ENCODE data around the gene CRY1. TPM values are rescaled to one million over a fixed set of nuclear protein-coding genes. Genes with fewer than 3 reads are reported as not detected.

The CRY1 gene
- total and polyA plus RNA-seq, 2 of the 4 experiments (the other 2 are of a cell fraction) = 5.9 to 9.9 TPM

DNA sequence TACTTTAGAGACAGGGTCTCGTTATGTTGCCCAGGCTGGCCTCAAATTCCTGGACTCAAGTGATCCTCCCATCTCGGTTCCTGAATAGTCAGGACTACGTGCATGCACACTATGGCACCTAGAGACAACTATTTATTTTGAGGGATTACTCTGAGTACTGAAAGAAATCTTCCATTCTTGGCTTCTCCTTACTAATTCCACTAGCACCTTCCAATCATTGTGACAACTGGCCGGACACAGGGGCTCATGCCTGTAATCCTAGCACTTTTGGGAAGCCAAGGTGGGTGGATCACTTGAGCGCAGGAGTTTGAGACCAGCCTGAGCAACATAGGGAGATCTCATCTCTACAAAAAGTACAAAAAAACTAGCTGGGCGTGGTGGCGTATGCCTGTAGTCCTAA is 64.3 kb downstream of the CRY1 start:
- H2AFZ ChIP-seq (replicated peaks; ENCODE audit: low read length, poor library complexity) = no peak overlapping the region
- H3K23ac ChIP-seq (ENCODE audit: low read depth, low read length) = no peak overlapping the region
- peaks cover 4 to 19% of the 10 kb centered on the region in 2 experiments; a peak in 3 of 4 replicates for H3K79me1 ChIP-seq (ENCODE audit: low read depth in 1 of 2, low read length in 2 of 2)
- BruUV-seq (replicated peaks) = no TSS peak
- POLR2A ChIA-PET (ENCODE audit: unreplicated experiment) = no interaction called here
- DNase-seq (no peak), ATAC-seq (ENCODE audit: low read depth) (no peak)
- no peak overlapping the region for H4K91ac ChIP-seq (ENCODE audit: insufficient read depth, low read depth, low read length)
- H4K5ac ChIP-seq (ENCODE audit: low read depth, low read length) = no peak overlapping the region
- dilution Hi-C loops (cut with HindIII; ENCODE audit: low sequenced_read_pairs, unreplicated experiment) = no loop called here
- H3K27me3 ChIP-seq (ENCODE audit: control insufficient read depth, insufficient read depth, low read length) = no peaks in the 10 kb centered on the region
- intact Hi-C loops (cut with micrococcal nuclease) = no loop called here
- peaks cover 5% of the 10 kb centered on the region; the same call in 1 of the 2 replicates for H3K4me1 ChIP-seq (ENCODE audit: control insufficient read depth, insufficient read depth, low read length)
- no peak overlapping the region for H4K8ac ChIP-seq (ENCODE audit: low read depth in 2 of 2, low read length in 2 of 2)
- no peak overlapping the region for H2BK15ac ChIP-seq (ENCODE audit: low read depth, low read length)
- H2AK5ac ChIP-seq (ENCODE audit: low read depth, low read length) = no peak overlapping the region
- no peak overlapping the region for H3K18ac ChIP-seq (ENCODE audit: low read depth, low read length)
- WGBS, 2 experiments (ENCODE audit: extremely low coverage in 2 of 2, insufficient read length in 1 of 2) = no CpG with 5 or more reads among the region's 7 CpGs
- no peak overlapping the region for H3K56ac ChIP-seq (ENCODE audit: extremely low read depth, insufficient read depth, low read length)
- H3K36me3 ChIP-seq (ENCODE audit: control insufficient read depth, insufficient read depth, low read length) = no peaks in the 10 kb centered on the region
- TF ChIP-seq POLR2A (IDR thresholded peaks at IDR 0.05; ENCODE audit: low read depth, low read length) (no peak), CEBPB (IDR thresholded peaks at IDR 0.05; ENCODE audit: low read depth, low read length) (no peak), MXI1 (IDR thresholded peaks at IDR 0.05; ENCODE audit: borderline replicate concordance, low read depth, low read length) (no peak), RFX5 (IDR thresholded peaks at IDR 0.05; ENCODE audit: low read depth, low read length) (no peak), NFE2L2 (IDR thresholded peaks at IDR 0.05; ENCODE audit: low read depth, low read length) (no peak), RAD21 (IDR thresholded peaks at IDR 0.05; ENCODE audit: low read length) (no peak), FOS (IDR thresholded peaks at IDR 0.05; ENCODE audit: low read depth, low read length) (no peak), RCOR1 (IDR thresholded peaks at IDR 0.05; ENCODE audit: insufficient replicate concordance, low read length) (no peak), SMC3 (IDR thresholded peaks at IDR 0.05; ENCODE audit: low read depth, low read length) (no peak), BHLHE40 (IDR thresholded peaks at IDR 0.05; ENCODE audit: low read depth, low read length) (no peak)
- TF ChIP-seq, protein P1, sequence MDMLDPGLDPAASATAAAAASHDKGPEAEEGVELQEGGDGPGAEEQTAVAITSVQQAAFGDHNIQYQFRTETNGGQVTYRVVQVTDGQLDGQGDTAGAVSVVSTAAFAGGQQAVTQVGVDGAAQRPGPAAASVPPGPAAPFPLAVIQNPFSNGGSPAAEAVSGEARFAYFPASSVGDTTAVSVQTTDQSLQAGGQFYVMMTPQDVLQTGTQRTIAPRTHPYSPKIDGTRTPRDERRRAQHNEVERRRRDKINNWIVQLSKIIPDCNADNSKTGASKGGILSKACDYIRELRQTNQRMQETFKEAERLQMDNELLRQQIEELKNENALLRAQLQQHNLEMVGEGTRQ (IDR thresholded peaks at IDR 0.05; ENCODE audit: low read depth, low read length) = no peak
- TF ChIP-seq, protein P2, sequence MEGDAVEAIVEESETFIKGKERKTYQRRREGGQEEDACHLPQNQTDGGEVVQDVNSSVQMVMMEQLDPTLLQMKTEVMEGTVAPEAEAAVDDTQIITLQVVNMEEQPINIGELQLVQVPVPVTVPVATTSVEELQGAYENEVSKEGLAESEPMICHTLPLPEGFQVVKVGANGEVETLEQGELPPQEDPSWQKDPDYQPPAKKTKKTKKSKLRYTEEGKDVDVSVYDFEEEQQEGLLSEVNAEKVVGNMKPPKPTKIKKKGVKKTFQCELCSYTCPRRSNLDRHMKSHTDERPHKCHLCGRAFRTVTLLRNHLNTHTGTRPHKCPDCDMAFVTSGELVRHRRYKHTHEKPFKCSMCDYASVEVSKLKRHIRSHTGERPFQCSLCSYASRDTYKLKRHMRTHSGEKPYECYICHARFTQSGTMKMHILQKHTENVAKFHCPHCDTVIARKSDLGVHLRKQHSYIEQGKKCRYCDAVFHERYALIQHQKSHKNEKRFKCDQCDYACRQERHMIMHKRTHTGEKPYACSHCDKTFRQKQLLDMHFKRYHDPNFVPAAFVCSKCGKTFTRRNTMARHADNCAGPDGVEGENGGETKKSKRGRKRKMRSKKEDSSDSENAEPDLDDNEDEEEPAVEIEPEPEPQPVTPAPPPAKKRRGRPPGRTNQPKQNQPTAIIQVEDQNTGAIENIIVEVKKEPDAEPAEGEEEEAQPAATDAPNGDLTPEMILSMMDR (conservative IDR thresholded peaks at IDR 0.05; ENCODE audit: low read depth, low read length) = no peak
- H4K20me1 ChIP-seq (ENCODE audit: insufficient read depth, low read length) = peaks cover 7% of the 10 kb centered on the region; the same call in 1 of the 2 replicates
- H3K27ac ChIP-seq (ENCODE audit: insufficient read depth, low read length) = no peak overlapping the region
- no peaks in the 10 kb centered on the region for H3K9me3 ChIP-seq (ENCODE audit: control insufficient read depth, insufficient read depth, low read length)
- no peak overlapping the region for H2BK120ac ChIP-seq (ENCODE audit: low read depth, low read length)
- CTCF ChIA-PET = no interaction called here
- no peak overlapping the region for H2BK20ac ChIP-seq (ENCODE audit: low read depth, low read length)
- H3K14ac ChIP-seq (replicated peaks; ENCODE audit: low read depth, low read length) = no peak overlapping the region
- no peak overlapping the region for H2BK5ac ChIP-seq (ENCODE audit: low read depth, low read length, poor library complexity, severe bottlenecking)
- H3K9ac ChIP-seq (ENCODE audit: low read depth, low read length) = no peak overlapping the region
- no peak overlapping the region for H3K4me2 ChIP-seq (ENCODE audit: low read depth, low read length)
- H3K9me1 ChIP-seq (ENCODE audit: insufficient read depth, low read length) = no peaks in the 10 kb centered on the region; the same call in 1 of the 2 replicates
- in situ Hi-C loops (cut with MboI; ENCODE audit: low sequenced_read_pairs) = no loop called here
- H3K4ac ChIP-seq (ENCODE audit: low read depth, low read length) = no peak overlapping the region
- H3K4me3 ChIP-seq (ENCODE audit: insufficient read depth, low read depth, low read length) = no peak overlapping the region
- H2AK9ac ChIP-seq (replicated peaks; ENCODE audit: low read depth, low read length, poor library complexity) = no peak overlapping the region

All from IMR-90 (cell line).